A172 (cell line): ENCODE data around the gene RALGPS1. TPM values are rescaled to one million over a fixed set of nuclear protein-coding genes. Genes with fewer than 3 reads are reported as not detected.
A peak's percentile ranks its signal among the peaks of the same experiment; 100 is the strongest.

ENCODE experiments used
- DNase-seq: peaks from one replicate; pipeline ENCODE4 v3.0.0-alpha.2; 2015; ENCODE audit warnings: low spot score
- total RNA-seq: library from RNA; depleted of rRNA; stranded (reverse); fragments of >200 nt; shearing (Covaris generic); gene quantifications from 2 replicates; pipeline ENCODE4 v1.2.3, GENCODE V29; 2014

The RALGPS1 gene
- total RNA-seq, 1 experiment from 2014 or later = 15.3 TPM

GRCh38 chr9:127205952-127206351, 291.4 kb downstream of the RALGPS1 start:
- DNase-seq = no peak

- DNase-seq = no peak
Observed at GRCh38 chr9:127206666-127207065, 292.1 kb downstream of the RALGPS1 start.

- DNase-seq = no peak
Observed at GRCh38 chr9:127207734-127208410, 293.3 kb downstream of the RALGPS1 start.

DNA sequence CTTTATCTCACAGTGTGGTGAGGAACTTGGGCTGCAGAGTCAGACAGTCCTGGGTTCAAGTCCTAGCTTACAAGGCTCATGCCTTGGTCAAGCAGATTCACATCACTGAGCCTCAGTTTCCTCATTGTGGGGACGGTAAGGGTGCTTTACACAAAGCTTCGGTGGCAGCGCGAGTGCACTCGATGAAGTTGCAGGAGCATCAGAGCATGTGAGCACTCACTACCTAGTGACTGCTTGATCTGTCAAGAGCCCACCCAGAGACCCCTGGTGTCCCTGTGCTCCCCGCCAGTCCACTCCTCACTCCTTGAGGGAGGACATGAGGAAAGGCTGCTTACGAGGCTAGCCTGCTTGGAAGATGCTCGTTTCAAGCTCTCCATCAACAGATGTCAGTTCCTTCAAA, 293.8 kb downstream of the RALGPS1 start:
- no peak for DNase-seq

GRCh38 chr9:127209220-127209619, 294.6 kb downstream of the RALGPS1 start:
- peak; percentile 79 for DNase-seq

- DNase-seq = no peak
Observed at GRCh38 chr9:127209948-127210640, 295.5 kb downstream of the RALGPS1 start.

DNA sequence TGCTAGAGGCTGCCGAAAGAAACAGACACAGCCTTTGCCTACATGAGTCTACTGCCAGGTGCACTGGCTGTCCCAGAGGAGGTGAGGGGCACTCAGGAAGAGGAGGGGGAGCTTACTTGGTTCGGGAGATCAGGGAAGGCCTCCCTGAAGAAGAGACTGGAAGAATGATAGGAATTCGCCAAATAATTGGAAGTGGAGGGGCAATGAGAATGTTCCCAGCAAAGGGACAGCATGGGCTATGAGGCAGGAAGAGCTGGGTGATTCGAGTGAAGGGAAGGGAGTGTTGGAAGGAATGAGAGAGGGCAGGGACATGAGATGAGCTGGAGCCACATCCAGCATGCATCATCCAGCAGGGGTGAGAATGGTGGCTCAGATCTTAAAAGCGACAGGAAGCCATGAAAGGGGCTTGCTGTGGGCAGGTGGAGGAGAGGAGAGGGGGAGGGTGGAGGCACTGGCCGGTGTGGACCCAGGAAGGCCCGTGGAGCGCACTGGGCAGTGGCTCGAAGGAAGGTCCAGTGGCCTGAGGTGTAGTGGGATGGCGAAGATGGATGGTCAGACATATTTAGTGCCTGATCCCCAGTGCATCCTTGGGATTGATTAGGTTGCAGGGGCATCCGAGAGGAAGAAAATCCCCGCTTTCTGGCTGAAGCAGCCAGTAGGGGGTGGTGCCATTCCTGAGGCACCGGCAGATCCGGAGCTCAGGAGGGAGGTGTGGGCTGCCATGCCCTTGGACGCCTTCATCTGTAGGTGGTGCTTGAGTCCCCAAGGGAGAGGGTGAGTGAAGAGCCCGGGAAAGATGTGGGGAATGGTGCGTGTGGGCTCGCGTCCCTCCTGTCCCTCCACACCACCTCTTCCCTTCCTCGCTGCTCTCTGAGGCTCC, 296.5 kb downstream of the RALGPS1 start:
- no peak for DNase-seq

GRCh38 chr9:127211983-127212382, 297.4 kb downstream of the RALGPS1 start:
- no peak for DNase-seq

DNA sequence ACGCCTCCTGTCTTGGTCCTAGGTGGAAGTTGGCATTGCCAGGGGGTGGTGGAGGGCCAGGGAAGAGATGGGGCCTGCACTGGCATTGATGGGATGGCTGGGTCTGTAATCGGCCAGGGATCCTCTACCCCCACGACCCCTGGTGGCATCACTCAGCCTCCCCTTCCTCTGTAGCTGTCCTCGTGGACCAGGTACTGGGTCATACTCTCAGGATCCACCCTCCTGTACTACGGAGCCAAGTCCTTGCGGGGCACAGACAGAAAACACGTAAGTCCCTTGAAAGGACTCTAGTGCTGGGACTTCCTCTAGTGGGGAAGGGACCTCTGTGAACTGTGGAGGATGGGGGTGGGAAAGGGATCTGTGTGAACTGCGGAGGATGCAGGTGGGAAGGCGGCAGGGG, 297.9 kb downstream of the RALGPS1 start:
- DNase-seq = no peak

DNA sequence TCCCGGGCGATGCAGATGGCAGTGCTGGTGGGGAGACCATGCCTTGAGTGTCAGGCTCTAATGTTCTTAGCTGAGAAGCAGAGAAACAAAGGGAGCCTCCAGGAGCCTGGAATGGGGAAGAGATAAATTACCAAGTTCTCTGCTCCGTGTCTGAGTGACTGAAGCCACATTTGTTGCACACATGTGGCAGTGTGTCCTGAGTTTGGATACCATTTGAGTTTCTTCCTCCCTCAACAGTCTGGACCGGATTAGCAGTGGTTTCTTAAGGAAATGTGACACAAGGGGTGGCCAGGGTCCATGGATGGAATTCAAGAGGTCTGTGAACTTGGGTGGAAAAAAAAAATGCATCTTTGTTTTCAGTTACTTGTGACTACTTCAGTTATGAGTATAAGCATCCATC, 299.3 kb downstream of the RALGPS1 start:
- no peak for DNase-seq

GRCh38 chr9:127214421-127215267, 300.1 kb downstream of the RALGPS1 start:
- DNase-seq = peak; percentile 71

DNA sequence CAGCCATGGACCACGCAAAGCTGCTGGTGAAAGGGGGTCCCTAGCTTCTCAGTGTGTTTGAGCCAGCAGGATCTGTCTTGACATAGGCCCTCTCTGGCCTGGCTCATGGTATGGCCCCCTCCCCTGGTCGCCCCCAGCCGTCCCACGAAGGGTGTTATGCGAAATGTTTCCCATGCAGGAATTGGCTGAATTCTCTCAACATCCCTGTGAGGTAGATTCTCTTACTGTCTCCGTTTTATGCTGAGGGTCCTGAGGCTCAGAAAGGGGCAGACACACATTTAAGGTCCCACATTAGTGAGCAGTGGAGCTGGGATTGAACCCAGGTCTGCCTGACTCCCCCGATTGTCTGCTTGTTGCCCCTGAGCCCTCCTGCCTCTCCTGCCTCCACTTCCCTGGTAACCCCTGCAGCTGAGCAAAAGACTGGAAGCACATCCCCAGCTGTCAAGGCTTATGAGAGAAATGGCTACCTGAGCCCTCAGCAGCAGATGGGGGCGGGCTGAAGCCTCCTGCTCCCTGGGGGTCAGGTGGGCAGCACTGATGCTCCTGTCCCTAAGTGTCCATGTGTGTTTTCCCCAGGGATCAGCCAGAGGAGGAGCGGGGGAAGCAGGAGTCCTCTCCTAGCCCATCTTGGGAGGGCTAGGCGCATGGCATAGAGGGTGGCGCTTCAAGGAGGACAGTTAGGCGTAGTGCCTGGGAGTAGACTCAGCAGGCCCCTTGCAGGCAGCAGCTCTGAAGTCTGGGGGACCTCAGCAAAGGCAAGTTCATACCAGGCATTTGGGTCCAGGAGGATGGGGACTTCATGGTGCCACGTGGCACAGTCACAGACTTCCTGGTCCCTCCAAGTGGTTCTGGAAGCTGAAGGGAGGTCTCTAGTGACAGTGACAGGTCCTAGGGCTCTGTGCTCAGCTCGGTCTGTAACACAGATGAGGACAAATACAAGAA, 301.0 kb downstream of the RALGPS1 start:
- DNase-seq = no peak

- no peak for DNase-seq
Observed at GRCh38 chr9:127216210-127216887, 301.8 kb downstream of the RALGPS1 start.

DNA sequence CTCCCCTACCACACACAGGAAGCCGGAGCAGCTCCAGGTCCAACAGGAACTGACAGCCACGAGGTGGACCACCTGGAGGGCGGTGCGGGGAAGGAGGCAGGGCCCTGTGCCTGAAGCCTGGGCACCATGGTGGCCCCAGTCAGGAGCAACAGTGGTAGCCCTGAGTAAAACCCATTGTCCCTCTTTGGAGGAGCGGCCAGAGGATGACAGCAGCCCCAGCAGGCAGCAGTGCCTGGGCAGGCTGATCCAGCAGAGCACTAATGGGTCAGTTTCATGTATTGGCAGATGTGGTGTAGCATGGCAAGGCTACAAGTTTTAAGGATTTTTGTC, 302.3 kb downstream of the RALGPS1 start:
- DNase-seq = no peak

DNA sequence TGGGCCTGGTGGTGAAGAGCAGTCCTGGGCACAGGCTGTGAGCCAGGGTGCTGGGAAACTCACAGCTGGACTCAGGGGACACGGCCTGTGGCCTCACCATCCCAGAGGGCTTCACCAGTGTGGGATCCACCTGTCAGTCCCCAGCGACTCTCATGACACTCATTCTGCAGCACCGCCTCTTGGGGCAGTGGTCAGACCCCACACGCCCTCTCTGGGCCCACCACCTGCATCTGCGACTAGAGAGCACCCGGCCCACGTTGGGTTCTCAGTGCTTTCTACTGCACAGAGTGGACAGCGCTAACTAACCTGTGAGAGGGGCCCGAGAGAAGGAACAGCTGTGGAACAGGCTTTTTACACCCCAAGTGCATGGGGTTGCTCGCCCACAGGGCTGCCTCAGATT, 304.2 kb downstream of the RALGPS1 start:
- DNase-seq = no peak

GRCh38 chr9:127219520-127219919, 304.9 kb downstream of the RALGPS1 start:
- DNase-seq = no peak

DNA sequence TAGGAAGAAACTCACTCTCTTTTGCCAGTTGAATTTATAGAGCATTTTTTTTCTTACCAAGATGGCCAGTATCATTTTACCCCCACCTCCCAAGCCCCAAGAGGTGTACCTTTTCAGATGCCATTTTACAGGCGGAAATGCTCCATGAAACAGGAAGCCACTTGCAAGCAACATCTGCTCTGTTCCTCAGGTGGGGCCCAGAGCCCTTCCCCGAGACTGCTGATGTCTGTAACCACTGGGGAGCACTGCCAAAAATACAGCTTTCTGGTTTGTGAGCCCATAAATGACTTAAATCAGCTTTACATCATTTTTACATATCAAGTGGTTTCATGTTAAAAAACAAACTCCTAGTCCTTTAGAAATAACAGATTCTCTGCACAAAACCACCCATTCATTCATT, 307.1 kb downstream of the RALGPS1 start:
- no peak for DNase-seq

- DNase-seq = no peak
Observed at GRCh38 chr9:127222388-127223095, 308.0 kb downstream of the RALGPS1 start.

DNA sequence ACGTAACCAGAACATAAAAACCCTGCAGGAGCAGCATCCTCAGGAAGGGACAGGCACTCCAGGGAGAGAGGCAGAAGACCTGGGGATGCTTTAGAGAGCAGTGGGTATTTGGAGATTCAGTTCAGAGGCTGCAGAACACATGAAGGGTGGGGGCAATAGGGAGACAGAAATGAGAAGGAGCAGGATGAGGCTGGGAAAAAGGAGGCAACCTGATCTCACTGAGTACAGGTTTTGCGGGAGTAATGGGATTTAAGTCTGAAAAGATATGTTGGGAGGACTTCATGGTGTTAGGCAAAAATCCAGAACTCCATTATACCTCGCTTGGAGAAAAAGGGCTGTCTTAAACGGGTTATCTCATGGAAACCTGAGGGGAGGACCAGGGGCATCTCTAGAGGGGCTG, 308.7 kb downstream of the RALGPS1 start:
- no peak for DNase-seq
